KOPT-K1 (cell line): Measurements from ENCODE around the gene ZFHX2.

Source experiments
- H3K27ac ChIP-seq: fragments of 200-600 bp; sonication (generic); 2 replicates; pipeline ENCODE4 v1.5.1; 2016; ENCODE audit warnings: antibody characterized with exemption, mild to moderate bottlenecking, low read depth, low read length; ENCODE audit not compliant: poor library complexity, severe bottlenecking
- H3K36me3 ChIP-seq: fragments of 200-600 bp; sonication (generic); 2 replicates; pipeline ENCODE4 v1.5.1; 2017; ENCODE audit warnings: antibody characterized with exemption, mild to moderate bottlenecking, low read length, moderate library complexity; ENCODE audit not compliant: insufficient read depth
- H3K9me3 ChIP-seq: fragments of 200-600 bp; sonication (generic); 2 replicates; pipeline ENCODE4 v1.5.1; 2017; ENCODE audit warnings: antibody characterized with exemption, low read length, mild to moderate bottlenecking; ENCODE audit not compliant: insufficient read depth, poor library complexity, severe bottlenecking

Gene ZFHX2

DNA sequence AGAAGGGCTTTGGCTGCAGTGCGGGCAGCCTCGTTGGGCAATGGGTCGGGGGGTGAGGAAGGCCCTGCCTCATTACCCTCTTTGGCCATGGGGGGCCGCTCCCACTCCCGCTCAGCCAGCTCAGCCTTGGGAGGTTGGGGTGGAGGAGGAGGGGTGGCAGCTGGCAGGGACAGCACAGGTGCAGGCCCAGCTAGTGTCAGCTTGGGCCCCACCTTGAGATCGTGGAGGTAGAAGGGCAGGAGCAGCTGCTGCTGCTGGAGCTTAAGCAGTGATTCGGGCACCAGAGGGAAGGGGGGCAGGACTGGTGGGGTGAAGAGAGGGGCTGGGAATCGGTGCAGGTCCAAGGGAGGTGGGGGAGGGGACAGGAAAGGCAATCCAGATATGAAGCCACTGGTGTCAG lies 26.0 kb downstream of the ZFHX2 start:
- no peaks in the 10 kb centered on the region for H3K36me3 ChIP-seq
- H3K9me3 ChIP-seq: no peaks in the 10 kb centered on the region
- no peak overlapping the region for H3K27ac ChIP-seq

GRCh38 chr14:23524954-23525353 lies 26.6 kb downstream of the ZFHX2 start:
- no peak overlapping the region for H3K27ac ChIP-seq
- no peaks in the 10 kb centered on the region for H3K9me3 ChIP-seq
- H3K36me3 ChIP-seq: no peaks in the 10 kb centered on the region

GRCh38 chr14:23523229-23524016 lies 28.1 kb downstream of the ZFHX2 start:
- H3K27ac ChIP-seq: no peak overlapping the region
- H3K36me3 ChIP-seq: no peaks in the 10 kb centered on the region
- no peaks in the 10 kb centered on the region for H3K9me3 ChIP-seq

- H3K9me3 ChIP-seq: no peaks in the 10 kb centered on the region
- no peak overlapping the region for H3K27ac ChIP-seq
- H3K36me3 ChIP-seq: no peaks in the 10 kb centered on the region
These were observed 28.8 kb downstream of the ZFHX2 start for GRCh38 chr14:23522643-23523198.

- no peaks in the 10 kb centered on the region for H3K9me3 ChIP-seq
- H3K36me3 ChIP-seq: no peaks in the 10 kb centered on the region
- no peak overlapping the region for H3K27ac ChIP-seq
These were observed 29.6 kb downstream of the ZFHX2 start for GRCh38 chr14:23521785-23522640.

DNA sequence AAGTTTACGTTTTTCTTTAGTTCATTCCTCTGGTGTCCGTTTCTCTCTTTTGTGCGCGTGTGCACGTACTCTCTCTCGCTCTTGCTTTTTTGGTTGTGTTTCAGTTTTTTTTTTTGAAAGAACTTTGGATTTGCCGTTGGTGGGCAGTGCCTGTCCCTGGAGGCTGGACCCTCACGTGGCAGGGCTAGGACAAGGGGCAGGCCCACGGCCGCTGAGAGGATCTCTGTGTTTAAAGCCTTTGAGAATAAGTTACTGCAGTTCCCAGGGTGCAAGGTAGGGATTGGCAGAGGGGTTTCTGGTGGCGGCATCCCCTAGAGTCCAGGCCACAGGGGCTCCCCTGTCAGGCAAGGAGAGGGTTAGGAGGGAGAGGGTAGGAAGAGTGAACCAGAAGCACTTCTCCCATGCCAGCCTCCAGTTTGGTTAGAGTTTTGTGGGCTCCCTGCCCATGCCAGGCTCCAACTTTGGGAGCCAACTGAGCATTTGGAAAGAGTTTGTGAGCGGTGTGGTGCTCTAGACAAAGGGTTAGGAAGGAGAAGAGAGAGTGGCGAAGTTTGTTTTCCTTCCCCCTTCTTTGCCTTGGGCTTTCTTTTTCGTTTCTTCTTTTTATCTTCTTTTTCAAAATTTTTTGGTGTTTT lies 30.5 kb downstream of the ZFHX2 start:
- no peaks in the 10 kb centered on the region for H3K9me3 ChIP-seq
- no peaks in the 10 kb centered on the region for H3K36me3 ChIP-seq
- no peak overlapping the region for H3K27ac ChIP-seq

- Histone ChIP-seq H3K9me3 (no peaks in the 10 kb centered on the region), H3K36me3 (no peaks in the 10 kb centered on the region), H3K27ac (no peak overlapping the region)
These were observed 32.9 kb downstream of the ZFHX2 start for GRCh38 chr14:23518709-23519108.

- Histone ChIP-seq H3K27ac (no peak overlapping the region), H3K9me3 (no peaks in the 10 kb centered on the region), H3K36me3 (no peaks in the 10 kb centered on the region)
These were observed 33.8 kb downstream of the ZFHX2 start for GRCh38 chr14:23517650-23518326.

DNA sequence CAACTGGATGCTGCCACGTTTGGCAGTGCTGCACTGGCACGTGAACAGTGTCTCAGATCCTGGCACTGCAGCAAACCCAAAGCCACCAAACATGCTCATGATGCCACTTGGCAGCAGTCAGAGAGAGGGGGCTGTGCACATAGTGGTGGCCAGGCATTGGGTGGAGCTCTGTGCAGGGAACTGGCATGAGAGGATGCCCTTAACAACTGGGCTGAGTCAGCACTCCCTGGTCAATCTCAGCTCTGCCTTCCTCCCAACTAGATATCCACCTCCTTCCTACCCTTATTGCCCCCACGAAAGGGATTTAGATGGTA lies 37.0 kb downstream of the ZFHX2 start:
- Histone ChIP-seq H3K9me3 (no peaks in the 10 kb centered on the region), H3K36me3 (no peaks in the 10 kb centered on the region; the same call in 1 of the 2 replicates)

DNA sequence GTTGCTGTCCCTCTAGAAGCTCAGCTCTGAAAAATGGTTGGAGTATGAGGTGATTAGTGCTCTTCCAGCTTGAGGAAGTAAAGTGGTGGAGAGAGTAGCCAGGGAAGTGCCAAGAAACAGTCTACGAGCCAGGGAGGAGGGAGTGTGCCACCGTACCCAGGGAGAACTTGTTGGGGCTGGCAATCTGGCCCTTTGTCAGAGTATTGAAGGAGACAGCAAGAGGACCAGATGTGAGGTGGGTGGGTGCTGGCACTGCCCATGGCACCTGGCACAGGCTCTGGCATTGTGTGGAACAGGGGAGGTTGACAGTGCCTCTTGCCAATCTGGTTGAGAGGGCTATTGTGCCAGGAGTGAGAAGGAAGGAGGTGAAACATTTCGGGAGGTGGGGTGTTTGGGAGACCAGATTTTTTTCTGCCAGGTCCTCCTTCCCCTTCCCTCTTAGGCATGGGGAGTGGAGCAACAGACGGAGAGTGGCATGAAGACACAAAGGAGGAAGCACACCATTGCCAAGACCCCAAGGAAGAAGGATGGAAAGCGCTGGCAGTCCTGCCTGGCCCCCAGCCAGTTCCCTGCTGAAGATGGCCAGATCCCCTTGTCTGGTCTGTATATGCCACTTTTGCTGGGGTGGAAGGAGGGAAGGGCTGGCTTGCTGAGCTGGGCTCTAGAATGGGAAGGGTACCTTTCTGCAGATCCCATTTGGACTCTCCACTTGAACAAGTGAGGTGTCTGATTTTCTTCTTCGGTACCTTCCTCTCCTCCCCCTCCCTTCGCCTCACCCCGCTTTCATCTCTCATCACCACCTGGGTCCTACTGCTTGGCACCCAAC lies 37.5 kb downstream of the ZFHX2 start:
- no peak overlapping the region for H3K27ac ChIP-seq
- no peaks in the 10 kb centered on the region for H3K9me3 ChIP-seq
- H3K36me3 ChIP-seq: no peaks in the 10 kb centered on the region; the same call in 1 of the 2 replicates

More for the DNA sequence above, 37.0 kb downstream of the ZFHX2 start:
- no peak overlapping the region for H3K27ac ChIP-seq

- no peaks in the 10 kb centered on the region; the same call in 1 of the 2 replicates for H3K36me3 ChIP-seq
- H3K27ac ChIP-seq: no peak overlapping the region
- H3K9me3 ChIP-seq: no peaks in the 10 kb centered on the region
These were observed 38.4 kb downstream of the ZFHX2 start for GRCh38 chr14:23513005-23513817.

GRCh38 chr14:23512156-23512555 lies 39.4 kb downstream of the ZFHX2 start:
- no peaks in the 10 kb centered on the region for H3K9me3 ChIP-seq
- no peaks in the 10 kb centered on the region; the same call in 1 of the 2 replicates for H3K36me3 ChIP-seq
- peak overlapping the region; percentile 50 for H3K27ac ChIP-seq

DNA sequence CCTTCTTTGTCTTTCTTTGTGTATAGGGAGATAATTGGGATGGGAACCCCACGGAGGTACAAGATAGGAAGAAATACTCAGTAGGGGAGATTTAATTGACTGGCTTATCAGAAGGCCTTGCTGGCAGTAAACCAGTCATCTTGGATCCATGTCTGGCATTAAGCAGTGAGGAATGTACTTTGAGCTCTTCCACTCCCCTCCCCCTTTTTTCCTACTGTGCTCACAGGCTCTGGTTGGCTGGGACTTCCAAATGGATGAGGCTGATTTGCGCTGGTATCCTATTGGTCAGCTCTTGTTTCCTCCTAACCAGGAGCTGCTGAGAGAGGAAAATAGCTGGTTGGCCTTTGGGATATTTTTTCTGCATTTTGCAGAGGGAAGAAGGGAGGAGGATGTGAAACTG lies 57.3 kb downstream of the ZFHX2 start:
- H3K36me3 ChIP-seq: no peaks in the 10 kb centered on the region; the same call in 1 of the 2 replicates
- no peaks in the 10 kb centered on the region for H3K9me3 ChIP-seq
- H3K27ac ChIP-seq: no peak overlapping the region
